DND-41 (cell line): ENCODE data around the gene LBHD2.

Experiments
- EZH2 ChIP-seq: IDR thresholded peaks from 3 replicates; pipeline ENCODE4 v1.6.1; 2012; ENCODE audit warnings: borderline replicate concordance, low read depth, mild to moderate bottlenecking, moderate library complexity, low read length, inconsistent platforms; ENCODE audit not compliant: severe bottlenecking
- TF ChIP-seq, protein P1 (sequence below): IDR thresholded peaks from 2 replicates; pipeline ENCODE4 v1.5.1; 2012; ENCODE audit warnings: borderline replicate concordance, low read length, moderate library complexity, mild to moderate bottlenecking; ENCODE audit not compliant: poor library complexity, severe bottlenecking; ENCODE audit errors: extremely low read depth

DNA sequence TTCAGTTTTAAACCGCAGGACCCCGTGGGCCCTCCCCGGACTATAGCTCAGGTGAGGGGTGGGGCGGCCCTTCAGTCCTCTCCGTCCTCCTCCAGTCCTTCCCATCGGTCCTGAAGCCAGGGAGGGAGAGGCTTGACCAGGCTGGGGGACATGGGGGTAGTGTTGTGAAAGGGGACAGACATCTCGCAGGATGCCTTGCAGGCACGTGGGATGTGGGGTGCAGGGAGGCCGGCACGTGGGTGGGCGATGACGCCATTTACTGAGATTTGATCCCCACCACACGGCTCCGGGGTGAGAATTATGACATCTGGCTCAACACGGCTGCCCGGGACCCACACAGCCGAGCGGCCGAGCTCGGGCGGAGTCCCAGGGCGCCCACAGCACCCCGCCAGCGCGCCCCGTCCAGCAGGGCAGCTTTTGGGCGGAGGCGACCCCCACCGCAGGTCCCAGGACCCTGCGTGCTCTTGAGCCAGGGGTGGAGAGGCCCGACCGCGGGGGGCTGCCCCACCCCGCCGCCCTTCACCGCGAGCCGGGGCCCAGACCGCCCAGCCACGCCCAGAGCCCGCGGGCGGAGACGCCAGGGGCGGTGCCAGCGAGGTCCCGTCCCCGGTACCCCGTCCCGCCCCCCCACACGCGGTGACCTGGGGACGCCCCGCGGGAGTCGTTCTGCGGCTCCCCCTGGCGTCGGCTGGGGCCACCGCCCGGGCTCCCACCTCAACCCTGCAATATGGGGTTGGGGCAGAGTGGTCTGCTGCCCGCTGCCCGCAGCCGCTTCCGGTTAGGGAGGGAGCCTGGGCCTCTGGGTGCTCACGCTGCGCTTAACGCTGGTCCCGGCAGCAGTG, 7.3 kb downstream of the LBHD2 start:
- TF ChIP-seq, protein P1, sequence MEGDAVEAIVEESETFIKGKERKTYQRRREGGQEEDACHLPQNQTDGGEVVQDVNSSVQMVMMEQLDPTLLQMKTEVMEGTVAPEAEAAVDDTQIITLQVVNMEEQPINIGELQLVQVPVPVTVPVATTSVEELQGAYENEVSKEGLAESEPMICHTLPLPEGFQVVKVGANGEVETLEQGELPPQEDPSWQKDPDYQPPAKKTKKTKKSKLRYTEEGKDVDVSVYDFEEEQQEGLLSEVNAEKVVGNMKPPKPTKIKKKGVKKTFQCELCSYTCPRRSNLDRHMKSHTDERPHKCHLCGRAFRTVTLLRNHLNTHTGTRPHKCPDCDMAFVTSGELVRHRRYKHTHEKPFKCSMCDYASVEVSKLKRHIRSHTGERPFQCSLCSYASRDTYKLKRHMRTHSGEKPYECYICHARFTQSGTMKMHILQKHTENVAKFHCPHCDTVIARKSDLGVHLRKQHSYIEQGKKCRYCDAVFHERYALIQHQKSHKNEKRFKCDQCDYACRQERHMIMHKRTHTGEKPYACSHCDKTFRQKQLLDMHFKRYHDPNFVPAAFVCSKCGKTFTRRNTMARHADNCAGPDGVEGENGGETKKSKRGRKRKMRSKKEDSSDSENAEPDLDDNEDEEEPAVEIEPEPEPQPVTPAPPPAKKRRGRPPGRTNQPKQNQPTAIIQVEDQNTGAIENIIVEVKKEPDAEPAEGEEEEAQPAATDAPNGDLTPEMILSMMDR = peak; percentile 65
- TF ChIP-seq EZH2 = no peak
